Right lung (tissue), 5 donors: ENCODE measurements around the gene ANKRD12. TPM values are rescaled to one million over a fixed set of nuclear protein-coding genes. Genes with fewer than 3 reads are reported as not detected.
"Not testable (repeated sequence)": the region's sequence is repeated elsewhere in the genome, so short reads cannot be mapped to it uniquely, and the experiment has no call there.

Experiments
- DNase-seq, 2 donors: peaks; one replicate each; pipeline ENCODE4 v3.0.0-alpha.2; 2013
- polyA plus RNA-seq, 5 donors: library from polyadenylated mRNA; unstranded; fragments of 120-200 nt; gene quantifications; one replicate each; pipeline versions ENCODE4 v1.2.1 to v1.2.3, GENCODE V29; 2013; ENCODE audit warnings: inconsistent platforms in 1 of 5, low replicate concordance in 1 of 5; ENCODE audit not compliant: insufficient read length in 5 of 5, insufficient read depth in 1 of 5

Gene ANKRD12
- polyA plus RNA-seq, 5 donors: 14.3 to 35.4 (median 32.7) TPM

GRCh38 chr18:9140381-9140780, 3.8 kb downstream of the ANKRD12 start:
- DNase-seq: no peak

DNA sequence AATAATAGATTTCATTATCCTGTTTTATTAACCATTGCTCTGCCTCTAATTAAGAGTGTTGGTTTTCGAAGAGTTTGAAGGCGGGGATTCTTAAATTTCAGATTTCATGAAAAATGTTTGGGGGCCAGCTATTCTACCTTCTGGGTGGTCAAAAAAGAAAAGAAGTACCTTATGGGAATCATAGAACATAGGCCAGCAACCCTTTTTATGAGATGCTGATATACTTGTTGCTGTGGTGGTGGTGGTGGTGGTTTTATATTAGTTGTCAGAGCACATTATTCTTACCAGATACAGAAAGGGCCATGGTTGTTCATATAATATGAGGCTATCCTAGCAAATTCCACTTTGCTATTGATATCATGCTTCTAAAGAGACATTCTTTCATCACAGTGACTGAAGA, 4.4 kb downstream of the ANKRD12 start:
- no peak for DNase-seq

- no peak for DNase-seq
Measured at GRCh38 chr18:9146224-9146623, 9.6 kb downstream of the ANKRD12 start.

DNA sequence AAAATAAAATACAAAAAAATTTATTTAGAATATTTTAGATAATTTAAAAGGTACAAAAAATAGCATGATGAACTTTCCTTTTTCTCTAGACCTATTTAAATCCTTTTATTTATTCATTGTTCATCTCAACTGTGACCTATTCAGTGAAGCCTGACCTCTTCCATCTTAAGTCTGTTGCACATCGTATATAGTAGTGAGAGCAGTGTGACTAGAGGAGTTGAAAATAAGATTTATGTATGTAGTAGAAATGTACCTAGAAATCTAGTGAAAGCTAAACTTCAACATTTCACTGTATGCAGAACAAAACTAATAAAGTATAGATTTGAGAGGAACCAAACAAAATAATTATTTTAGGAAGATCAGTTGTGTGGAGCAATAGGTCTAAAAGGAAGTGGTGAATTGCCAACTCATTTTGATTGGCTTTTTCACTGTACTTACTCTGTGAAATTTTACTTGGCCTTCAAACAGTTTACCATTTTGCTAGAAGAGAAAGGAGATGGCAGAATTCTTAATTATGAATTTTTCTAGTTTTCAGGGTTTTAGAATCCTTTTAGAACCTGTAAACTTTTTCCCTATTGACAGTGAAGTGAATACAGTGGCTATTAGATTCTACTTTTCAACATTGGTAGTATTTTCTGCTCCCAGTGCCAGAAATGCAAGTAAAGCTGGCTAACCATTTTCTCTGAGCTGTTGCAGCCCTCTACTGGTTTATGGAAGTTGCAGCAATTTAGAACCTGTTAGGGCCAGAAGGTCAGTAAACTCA, 11.0 kb downstream of the ANKRD12 start:
- DNase-seq: peak; percentile 38 to 60

GRCh38 chr18:9148203-9148552, 11.6 kb downstream of the ANKRD12 start:
- DNase-seq: no peak

DNA sequence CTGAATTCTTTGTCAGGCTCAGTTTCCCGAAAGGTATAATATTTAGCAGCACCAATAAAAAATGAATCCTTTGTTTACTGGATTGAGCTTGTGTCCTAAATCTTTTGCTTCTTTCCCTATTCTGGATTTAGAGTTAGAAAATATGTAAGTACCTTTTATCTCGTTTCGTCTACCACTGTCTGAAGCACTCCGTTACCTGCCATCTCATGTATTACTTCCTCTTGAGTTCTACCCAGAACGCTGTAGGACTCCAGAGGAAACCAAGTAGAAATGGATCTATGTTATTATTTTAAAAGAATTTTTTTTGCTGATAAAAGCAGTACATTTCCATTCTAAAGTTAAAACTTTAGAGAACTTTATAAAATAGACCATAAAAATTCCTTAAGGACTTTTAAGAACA, 13.5 kb downstream of the ANKRD12 start:
- DNase-seq: no peak

- no peak for DNase-seq
Measured at GRCh38 chr18:9153256-9153655, 16.7 kb downstream of the ANKRD12 start.

GRCh38 chr18:9156604-9157249, 20.1 kb downstream of the ANKRD12 start:
- no peak for DNase-seq

GRCh38 chr18:9157806-9158205, 21.2 kb downstream of the ANKRD12 start:
- no peak for DNase-seq

- no peak for DNase-seq
Measured at GRCh38 chr18:9160014-9160413, 23.4 kb downstream of the ANKRD12 start.

- not testable (repeated sequence) for DNase-seq
Measured at GRCh38 chr18:9162663-9163062, 26.1 kb downstream of the ANKRD12 start.

GRCh38 chr18:9164149-9164548, 27.6 kb downstream of the ANKRD12 start:
- not testable (repeated sequence) for DNase-seq

DNA sequence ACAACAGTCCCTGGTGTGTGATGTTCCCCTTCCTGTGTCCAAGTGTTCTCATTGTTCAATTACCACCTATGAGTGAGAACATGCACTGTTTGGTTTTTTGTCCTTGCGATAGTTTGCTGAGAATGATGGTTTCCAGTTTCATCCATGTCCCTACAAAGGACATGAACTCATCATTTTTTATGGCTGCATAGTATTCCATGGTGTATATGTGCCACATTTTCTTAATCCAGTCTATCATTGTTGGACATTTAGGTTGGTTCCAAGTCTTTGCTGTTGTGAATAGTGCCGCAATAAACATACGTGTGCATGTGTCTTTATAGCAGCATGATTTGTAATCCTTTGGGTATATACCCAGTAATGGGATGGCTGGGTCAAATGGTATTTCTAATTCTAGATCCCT, 29.3 kb downstream of the ANKRD12 start:
- not testable (repeated sequence) for DNase-seq

DNA sequence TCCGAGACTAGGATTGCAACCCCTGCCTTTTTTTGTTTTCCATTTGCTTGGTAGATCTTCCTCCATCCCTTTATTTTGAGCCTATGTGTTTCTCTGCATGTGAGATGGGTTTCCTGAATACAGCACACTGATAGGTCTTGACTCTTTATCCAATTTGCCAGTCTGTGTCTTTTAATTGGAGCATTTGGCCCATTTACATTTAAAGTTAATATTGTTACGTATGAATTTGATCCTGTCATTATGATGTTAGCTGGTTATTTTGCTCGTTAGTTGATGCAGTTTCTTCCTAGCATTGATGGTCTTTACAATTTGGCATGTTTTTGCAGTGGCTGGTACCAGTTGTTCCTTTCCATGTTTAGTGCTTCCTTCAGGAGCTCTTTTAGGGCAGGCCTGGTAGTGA, 32.9 kb downstream of the ANKRD12 start:
- not testable (repeated sequence) for DNase-seq

DNA sequence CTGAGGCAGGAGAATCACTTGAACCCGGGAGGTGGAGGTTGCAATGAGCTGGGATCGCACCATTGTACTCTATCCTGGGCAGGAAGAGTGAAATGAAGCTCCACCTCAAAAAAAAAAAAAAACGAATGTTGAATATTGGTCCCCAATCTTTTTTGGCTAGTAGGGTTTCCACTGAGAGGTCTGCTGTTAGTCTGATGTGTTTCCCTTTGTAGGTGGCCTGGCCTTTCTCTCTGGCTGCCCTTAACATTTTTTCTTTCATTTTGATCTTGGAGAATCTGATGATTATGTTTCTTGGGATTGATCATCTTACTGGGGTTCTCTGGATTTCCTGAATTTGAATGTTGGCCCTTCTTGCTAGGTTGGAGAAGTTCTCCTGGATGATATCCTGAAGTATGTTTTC, 35.3 kb downstream of the ANKRD12 start:
- not testable (repeated sequence) for DNase-seq

GRCh38 chr18:9172506-9173127, 36.0 kb downstream of the ANKRD12 start:
- no peak for DNase-seq

DNA sequence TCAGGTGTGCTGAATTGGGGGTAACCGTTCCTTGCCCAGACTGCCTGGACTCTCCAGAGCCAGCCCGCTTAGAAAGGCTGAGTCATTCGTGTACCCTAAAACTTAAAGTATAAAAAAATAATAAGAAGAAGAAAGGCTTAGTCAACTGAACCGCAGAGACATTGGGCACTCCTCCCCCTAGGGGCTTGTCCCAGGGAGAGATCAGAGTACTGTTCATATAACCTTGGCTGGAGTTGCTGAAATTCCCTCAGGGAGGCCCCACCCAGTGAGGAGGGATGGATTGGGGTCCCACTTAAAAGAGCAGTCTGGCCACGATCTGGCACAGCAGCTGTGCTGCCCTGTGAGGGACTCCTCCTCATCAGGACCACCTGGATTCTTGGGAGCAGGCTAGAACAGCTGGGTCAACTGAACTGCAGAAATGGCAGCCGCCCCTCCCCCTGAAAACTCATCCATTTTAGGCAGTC, 37.2 kb downstream of the ANKRD12 start:
- DNase-seq: no peak

DNA sequence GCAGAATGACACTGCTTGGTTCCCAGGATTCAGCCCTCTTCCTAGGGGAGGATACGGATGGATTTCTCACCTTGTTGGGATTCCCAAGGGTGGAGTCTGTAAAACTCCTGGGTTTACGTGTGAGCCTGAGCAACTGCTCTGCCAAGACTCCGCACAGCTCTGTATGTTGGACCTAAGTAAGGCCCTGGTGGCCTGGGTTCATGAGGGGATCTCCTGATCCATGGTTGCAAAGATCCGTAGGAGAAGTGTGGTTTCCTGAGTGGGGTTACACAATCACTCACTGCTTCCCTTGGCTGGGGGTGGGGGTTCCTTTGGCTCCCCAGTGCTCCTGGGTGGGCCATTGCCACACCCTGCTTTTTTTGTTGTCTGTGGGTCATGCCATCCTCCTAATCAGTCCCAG, 37.7 kb downstream of the ANKRD12 start:
- DNase-seq: no peak

- DNase-seq: no peak
Measured at GRCh38 chr18:9175115-9175514, 38.5 kb downstream of the ANKRD12 start.

DNA sequence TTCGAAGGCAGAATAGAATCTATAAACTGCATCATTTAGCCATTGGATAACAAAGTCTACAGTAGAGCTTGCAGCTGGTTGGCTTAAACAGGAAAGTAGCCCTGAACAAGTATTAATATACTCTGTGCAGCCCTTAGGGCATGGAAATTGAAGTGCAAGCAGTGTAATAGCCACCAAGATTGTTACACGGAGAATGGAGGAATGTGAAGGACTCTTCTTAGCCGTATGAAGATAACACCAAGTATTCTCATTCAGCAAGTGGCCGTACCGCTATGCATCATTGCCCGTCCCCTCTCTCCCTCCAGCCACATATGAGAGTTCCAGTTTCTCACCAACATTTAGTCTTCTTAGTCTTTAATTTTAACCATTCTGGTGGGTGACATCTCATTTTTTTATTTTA, 40.5 kb downstream of the ANKRD12 start:
- DNase-seq: no peak

GRCh38 chr18:9177466-9177865, 40.9 kb downstream of the ANKRD12 start:
- DNase-seq: no peak

GRCh38 chr18:9178557-9178956, 42.0 kb downstream of the ANKRD12 start:
- DNase-seq: no peak

DNA sequence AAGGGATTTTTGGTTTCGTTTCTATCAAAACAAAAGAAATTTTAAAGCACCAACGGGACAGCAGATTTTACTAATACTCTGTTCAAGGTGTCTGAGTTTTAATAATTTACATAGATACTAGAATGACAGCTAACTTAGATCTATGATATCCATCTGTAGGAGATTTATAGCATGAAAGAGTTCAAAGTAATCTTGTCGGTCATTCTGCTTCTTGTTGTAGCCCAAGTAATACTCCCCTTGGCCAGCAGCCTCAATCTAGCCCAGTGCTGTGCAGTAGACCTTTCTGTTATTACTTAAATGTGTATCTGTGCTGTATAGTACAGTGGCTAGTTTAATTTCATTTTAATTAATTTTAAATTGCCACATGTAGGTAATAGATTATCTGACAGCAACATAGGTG, 44.7 kb downstream of the ANKRD12 start:
- DNase-seq: no peak
